Gastrocnemius medialis (tissue), 4 donors: Measurements from ENCODE around the gene RHAG. TPM values are rescaled to one million over a fixed set of nuclear protein-coding genes. Genes with fewer than 3 reads are reported as not detected.

ENCODE experiments used
- ATAC-seq, 2 donors: fragments of 150-250 bp; one replicate each; pipeline ENCODE4 v1.9.1; 2016
- DNase-seq, 2 donors: peaks; one replicate each; pipeline ENCODE4 v3.0.0-alpha.2; 2019
- H3K27ac ChIP-seq, 4 donors: fragments of 200-600 bp; sonication (generic); 1 replicate in 1 of 4; 2 replicates in 3 of 4; pipeline ENCODE4 v1.5.1; 2016 to 2018; ENCODE audit warnings: mild to moderate bottlenecking in 2 of 4, moderate library complexity in 1 of 4
- H3K27me3 ChIP-seq, 3 donors: fragments of 200-600 bp; sonication (generic) in 2 of 3; 1 replicate in 1 of 3; 2 replicates in 2 of 3; pipeline versions ENCODE4 v1.5.1 to v1.6.0; 2016 to 2019; ENCODE audit warnings: mild to moderate bottlenecking in 1 of 3, moderate library complexity in 1 of 3
- H3K36me3 ChIP-seq, 2 donors: fragments of 200-600 bp; sonication (generic) in 1 of 2; one replicate each; pipeline ENCODE4 v1.5.1; 2017 to 2018
- H3K4me1 ChIP-seq, 2 donors: fragments of 200-600 bp; sonication (generic) in 1 of 2; one replicate each; pipeline ENCODE4 v1.5.1; 2016 to 2017; ENCODE audit warnings: mild to moderate bottlenecking in 2 of 2
- H3K4me3 ChIP-seq, 4 donors: fragments of 200-600 bp; sonication (generic) in 3 of 4; 1 replicate in 1 of 4; 2 replicates in 3 of 4; pipeline ENCODE4 v1.5.1; 2016 to 2019; ENCODE audit warnings: mild to moderate bottlenecking in 2 of 4
- H3K9me3 ChIP-seq, 3 donors: fragments of 200-600 bp; sonication (generic) in 2 of 3; 1 replicate in 1 of 3; 2 replicates in 2 of 3; pipeline ENCODE4 v1.5.1; 2016 to 2019
- POLR2A ChIP-seq, 2 donors: fragments of 450-650 bp; IDR thresholded peaks; one replicate each; pipeline ENCODE4 v1.6.1; 2017; ENCODE audit warnings: antibody characterized with exemption in 2 of 2, mild to moderate bottlenecking in 2 of 2, moderate library complexity in 2 of 2
- in situ Hi-C, 4 donors: fragments of 200-750 bp; cut with MboI; loops; one replicate each; pipeline versions ENCODE4 v1.15.0 to v1.8.0; 2017; ENCODE audit warnings: low sequenced_read_pairs in 4 of 4
- intact Hi-C: fragments of 100-400 bp; cut with DNase I; formaldehyde crosslinking; loops from one replicate; pipeline ENCODE4 v1.15.1; 2023; ENCODE audit warnings: low total_unique reads
- total RNA-seq, 4 donors: library from RNA; depleted of rRNA; stranded (reverse); fragments of >200 nt; gene quantifications; one replicate each; pipeline versions ENCODE4 v1.1.0 to v1.2.3, GENCODE V29; 2016
- TF ChIP-seq, protein P1 (sequence below), 5 experiments: fragments of 450-650 bp in 3 of 5; fragments of 200-600 bp in 2 of 5; sonication (generic) in 2 of 5; IDR thresholded peaks in 4 of 5; conservative IDR thresholded peaks in 1 of 5; 1 replicate in 4 of 5; 2 replicates in 1 of 5; pipeline ENCODE4 v1.5.1; 2016 to 2019; ENCODE audit warnings: antibody characterized with exemption in 5 of 5, mild to moderate bottlenecking in 3 of 5, moderate library complexity in 3 of 5

The RHAG gene
- total RNA-seq, 4 donors from 2014 or later: 0.26 TPM; not detected in 3

DNA sequence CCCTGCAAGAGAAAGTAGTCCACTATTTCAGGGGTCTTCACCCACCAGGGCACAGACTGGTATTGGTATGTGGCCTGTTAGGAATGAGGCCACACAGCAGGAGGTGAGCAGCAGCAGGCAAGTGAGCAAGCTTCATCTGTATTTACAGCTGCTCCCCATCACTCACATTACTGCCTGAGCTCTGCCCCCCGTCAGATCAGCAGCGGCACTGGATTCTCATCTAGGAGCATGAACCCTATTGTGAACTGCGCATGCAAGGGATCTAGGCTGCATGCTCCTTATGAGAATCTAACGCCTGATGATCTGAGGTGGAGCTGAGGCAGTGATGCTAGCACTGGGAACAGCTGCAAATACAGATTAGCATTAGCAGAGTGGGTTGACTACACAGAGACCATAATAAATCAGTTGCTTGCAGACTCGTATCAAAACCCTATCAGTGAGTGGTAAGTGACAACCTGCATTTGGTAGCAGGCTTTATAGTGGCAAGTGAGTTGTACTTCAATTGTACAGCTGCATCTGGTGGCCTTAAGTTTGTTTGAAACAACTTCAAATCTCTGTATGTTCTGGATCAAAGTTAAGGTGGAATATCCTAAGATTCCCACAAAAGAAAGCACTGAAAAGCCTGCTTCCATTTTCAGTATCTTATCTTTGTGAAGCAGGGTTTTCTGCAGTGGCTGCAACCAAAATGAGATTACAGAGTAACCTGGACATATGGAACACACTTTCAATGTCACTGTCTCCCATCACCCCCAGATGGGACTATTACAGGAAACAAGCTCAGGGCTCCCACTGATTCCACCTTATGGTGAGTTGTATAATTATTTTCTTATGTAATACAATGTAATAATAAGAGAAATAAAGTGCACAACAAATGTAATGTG, 73.4 kb downstream of the RHAG start:
- H3K36me3 ChIP-seq: no peaks in the 10 kb centered on the region
- DNase-seq (no peak), ATAC-seq (no peak)
- intact Hi-C loops: no loop called here
- H3K27me3 ChIP-seq: no peaks in the 10 kb centered on the region
- no peak overlapping the region for H3K4me3 ChIP-seq
- H3K9me3 ChIP-seq: no peaks in the 10 kb centered on the region
- no peaks in the 10 kb centered on the region for H3K4me1 ChIP-seq
- in situ Hi-C loops: no loop called here
- H3K27ac ChIP-seq: no peak overlapping the region
- TF ChIP-seq, protein P1, sequence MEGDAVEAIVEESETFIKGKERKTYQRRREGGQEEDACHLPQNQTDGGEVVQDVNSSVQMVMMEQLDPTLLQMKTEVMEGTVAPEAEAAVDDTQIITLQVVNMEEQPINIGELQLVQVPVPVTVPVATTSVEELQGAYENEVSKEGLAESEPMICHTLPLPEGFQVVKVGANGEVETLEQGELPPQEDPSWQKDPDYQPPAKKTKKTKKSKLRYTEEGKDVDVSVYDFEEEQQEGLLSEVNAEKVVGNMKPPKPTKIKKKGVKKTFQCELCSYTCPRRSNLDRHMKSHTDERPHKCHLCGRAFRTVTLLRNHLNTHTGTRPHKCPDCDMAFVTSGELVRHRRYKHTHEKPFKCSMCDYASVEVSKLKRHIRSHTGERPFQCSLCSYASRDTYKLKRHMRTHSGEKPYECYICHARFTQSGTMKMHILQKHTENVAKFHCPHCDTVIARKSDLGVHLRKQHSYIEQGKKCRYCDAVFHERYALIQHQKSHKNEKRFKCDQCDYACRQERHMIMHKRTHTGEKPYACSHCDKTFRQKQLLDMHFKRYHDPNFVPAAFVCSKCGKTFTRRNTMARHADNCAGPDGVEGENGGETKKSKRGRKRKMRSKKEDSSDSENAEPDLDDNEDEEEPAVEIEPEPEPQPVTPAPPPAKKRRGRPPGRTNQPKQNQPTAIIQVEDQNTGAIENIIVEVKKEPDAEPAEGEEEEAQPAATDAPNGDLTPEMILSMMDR (IDR thresholded peaks at IDR 0.05 in 4 of 5, conservative IDR thresholded peaks at IDR 0.05 in 1 of 5): no peak
- TF ChIP-seq POLR2A (IDR thresholded peaks at IDR 0.05): no peak

DNA sequence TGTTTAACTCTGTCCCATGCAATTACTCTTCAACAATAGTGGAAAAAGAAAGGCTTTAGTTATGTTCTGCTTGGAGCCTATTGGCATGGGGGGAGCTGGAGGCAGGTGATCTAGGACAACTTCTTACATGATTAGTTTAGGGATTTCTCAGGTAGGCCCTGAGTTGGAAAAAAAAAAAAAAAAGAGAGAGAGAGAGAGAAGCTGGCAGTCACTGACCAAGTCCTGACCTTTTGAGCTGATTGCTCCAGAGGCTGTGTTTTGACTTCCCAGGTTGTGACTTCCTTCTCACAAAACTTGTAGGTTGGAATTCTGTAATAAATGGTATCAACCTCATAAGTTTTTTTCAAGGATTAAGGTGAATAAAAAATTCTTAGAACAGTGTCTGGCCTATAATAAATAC, 78.4 kb downstream of the RHAG start:
- DNase-seq (no peak), ATAC-seq (no peak)
- H3K9me3 ChIP-seq: no peaks in the 10 kb centered on the region
- intact Hi-C loops: no loop called here
- H3K36me3 ChIP-seq: no peaks in the 10 kb centered on the region
- H3K4me1 ChIP-seq: no peaks in the 10 kb centered on the region
- H3K4me3 ChIP-seq: no peak overlapping the region
- in situ Hi-C loops: no loop called here
- no peak overlapping the region for H3K27ac ChIP-seq
- TF ChIP-seq, protein P1 (IDR thresholded peaks at IDR 0.05 in 4 of 5, conservative IDR thresholded peaks at IDR 0.05 in 1 of 5): no peak
- no peak for TF ChIP-seq POLR2A (IDR thresholded peaks at IDR 0.05)
- H3K27me3 ChIP-seq: no peaks in the 10 kb centered on the region

DNA sequence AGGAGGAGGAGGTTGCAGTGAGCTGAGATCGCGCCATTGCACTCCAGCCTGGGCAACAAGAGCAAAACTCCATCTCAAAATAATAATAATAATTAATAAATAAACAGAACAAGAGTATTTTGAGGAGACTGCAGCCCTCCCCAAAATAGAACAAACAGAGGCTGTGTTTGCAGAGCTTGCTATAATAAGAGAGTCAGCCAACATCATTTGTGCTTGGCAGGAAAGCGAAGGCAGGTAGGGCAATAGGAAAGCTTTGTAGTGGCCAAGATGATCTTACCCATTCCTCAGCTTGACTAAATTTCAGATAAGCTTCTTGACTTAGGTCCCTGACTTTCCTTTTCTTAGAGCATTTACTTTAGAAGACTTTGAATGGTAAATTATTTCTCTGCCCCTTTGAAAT, 79.5 kb downstream of the RHAG start:
- TF ChIP-seq, protein P1 (IDR thresholded peaks at IDR 0.05 in 4 of 5, conservative IDR thresholded peaks at IDR 0.05 in 1 of 5): no peak
- TF ChIP-seq POLR2A (IDR thresholded peaks at IDR 0.05): no peak
- H3K36me3 ChIP-seq: no peaks in the 10 kb centered on the region
- no peak overlapping the region for H3K27ac ChIP-seq
- in situ Hi-C loops (no loop called here), intact Hi-C loops (no loop called here)
- ATAC-seq: no peak
- no peak for DNase-seq
- H3K4me1 ChIP-seq: no peaks in the 10 kb centered on the region
- no peak overlapping the region for H3K4me3 ChIP-seq
- no peaks in the 10 kb centered on the region for H3K9me3 ChIP-seq
- no peaks in the 10 kb centered on the region for H3K27me3 ChIP-seq

DNA sequence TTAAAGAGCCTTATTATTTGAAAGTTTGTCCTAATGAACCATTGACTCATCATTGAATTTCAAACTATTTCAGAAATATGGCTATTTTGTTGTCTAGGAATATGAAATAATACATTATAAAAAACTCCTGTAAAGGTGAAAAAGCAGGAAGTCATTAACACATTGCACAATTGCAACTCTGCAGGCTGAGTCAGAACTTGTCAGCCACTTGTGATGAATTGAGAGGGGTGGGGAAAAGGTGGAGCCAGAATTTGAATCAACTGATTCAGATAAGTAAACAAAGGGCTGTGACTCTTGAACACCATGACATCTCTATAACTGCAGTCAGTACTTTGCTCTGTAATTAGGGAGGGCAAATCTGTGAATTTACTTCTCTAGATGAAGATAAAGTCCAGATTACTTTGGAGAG, 80.2 kb downstream of the RHAG start:
- Histone ChIP-seq H3K27me3 (peaks cover 0 to 5% (median 4%) of the 10 kb centered on the region in 3 donors), H3K4me3 (no peak overlapping the region), H3K36me3 (no peaks in the 10 kb centered on the region), H3K27ac (no peak overlapping the region), H3K9me3 (no peaks in the 10 kb centered on the region), H3K4me1 (peaks cover 0 to under 1% of the 10 kb centered on the region in 2 donors)
- DNase-seq (no peak), ATAC-seq (no peak)
- intact Hi-C loops (no loop called here), in situ Hi-C loops (no loop called here)
- TF ChIP-seq, protein P1 (IDR thresholded peaks at IDR 0.05 in 4 of 5, conservative IDR thresholded peaks at IDR 0.05 in 1 of 5): no peak
- TF ChIP-seq POLR2A (IDR thresholded peaks at IDR 0.05): no peak
